GM23338 (cell line): ENCODE measurements around the gene MXRA5. TPM values are rescaled to one million over a fixed set of nuclear protein-coding genes. Genes with fewer than 3 reads are reported as not detected.

Experiments
- ATAC-seq: fragments of 200-7000 bp; cut with Tn5 transposase; 3 replicates; pipeline ENCODE4 v1.9.1; 2020
- DNase-seq: peaks from one replicate; pipeline ENCODE4 v3.0.0-alpha.2; 2015; ENCODE audit warnings: low spot score
- H2AFZ ChIP-seq: fragments of 200-600 bp; sonication (generic); 2 replicates; pipeline ENCODE4 v1.8.0; 2016; ENCODE audit warnings: antibody characterized with exemption, mild to moderate bottlenecking, moderate library complexity
- H3F3A ChIP-seq: fragments of 200-600 bp; sonication (generic); replicated peaks from 2 replicates; pipeline ENCODE4 v1.8.0; 2017; ENCODE audit warnings: antibody characterized with exemption, mixed run types, low read depth
- H3K27ac ChIP-seq: fragments of 200-600 bp; sonication (generic); 2 replicates; pipeline ENCODE4 v1.6.1; 2016; ENCODE audit warnings: low read depth
- H3K27me3 ChIP-seq: fragments of 200-600 bp; sonication (generic); 2 replicates; pipeline ENCODE4 v1.8.0; 2016; ENCODE audit warnings: mild to moderate bottlenecking, mixed run types, moderate library complexity; ENCODE audit not compliant: insufficient read depth
- H3K36me3 ChIP-seq: fragments of 200-600 bp; sonication (generic); 2 replicates; pipeline ENCODE4 v1.8.0; 2016; ENCODE audit warnings: mild to moderate bottlenecking; ENCODE audit not compliant: insufficient read depth
- H3K4me1 ChIP-seq: fragments of 200-600 bp; sonication (generic); 2 replicates; pipeline ENCODE4 v1.8.0; 2016; ENCODE audit warnings: mild to moderate bottlenecking, moderate library complexity; ENCODE audit not compliant: insufficient read depth
- H3K4me2 ChIP-seq: fragments of 200-600 bp; sonication (generic); 2 replicates; pipeline ENCODE4 v1.7.1; 2017; ENCODE audit warnings: mixed run types
- H3K4me3 ChIP-seq: fragments of 200-600 bp; sonication (generic); 2 replicates; pipeline ENCODE4 v1.6.1; 2016; ENCODE audit warnings: mixed run types
- H3K79me2 ChIP-seq: fragments of 200-600 bp; sonication (generic); replicated peaks from 2 replicates; pipeline ENCODE4 v1.8.0; 2017; ENCODE audit warnings: mild to moderate bottlenecking; ENCODE audit not compliant: insufficient read depth
- H3K9me2 ChIP-seq: fragments of 200-600 bp; sonication (generic); 2 replicates; pipeline ENCODE4 v1.8.0; 2017; ENCODE audit not compliant: insufficient read depth
- H4K20me1 ChIP-seq: fragments of 200-600 bp; sonication (generic); replicated peaks from 2 replicates; pipeline ENCODE4 v1.8.0; 2017; ENCODE audit warnings: mild to moderate bottlenecking; ENCODE audit not compliant: insufficient read depth
- H3K27ac Mint-ChIP-seq: 2 replicates; pipeline ENCODE4 v1.8.0; 2020; ENCODE audit warnings: inconsistent platforms, mild to moderate bottlenecking, moderate library complexity, mixed read lengths
- H3K27me3 Mint-ChIP-seq: 3 replicates; pipeline ENCODE4 v1.8.0; 2022; ENCODE audit warnings: low read depth, mild to moderate bottlenecking, moderate library complexity, mixed read lengths, inconsistent platforms; ENCODE audit not compliant: insufficient read depth, poor library complexity
- H3K36me3 Mint-ChIP-seq: 3 replicates; pipeline ENCODE4 v1.8.0; 2021; ENCODE audit warnings: low read depth, mild to moderate bottlenecking, inconsistent platforms, moderate library complexity, mixed read lengths
- H3K4me1 Mint-ChIP-seq: 3 replicates; pipeline ENCODE4 v1.8.0; 2020; ENCODE audit warnings: mild to moderate bottlenecking, inconsistent platforms, mixed read lengths
- H3K4me3 Mint-ChIP-seq: 3 replicates; pipeline ENCODE4 v1.8.0; 2021; ENCODE audit warnings: moderate library complexity, mild to moderate bottlenecking, inconsistent platforms, mixed read lengths
- H3K9me3 Mint-ChIP-seq: 3 replicates; pipeline ENCODE4 v1.8.0; 2020; ENCODE audit warnings: moderate library complexity, mild to moderate bottlenecking, inconsistent platforms, mixed read lengths
- EZH2phosphoT487 ChIP-seq: fragments of 200-600 bp; sonication (generic); IDR thresholded peaks from one replicate; pipeline ENCODE4 v1.8.1; 2018; ENCODE audit warnings: antibody characterized with exemption; ENCODE audit not compliant: unreplicated experiment
- POLR2AphosphoS5 ChIP-seq: IDR thresholded peaks from 2 replicates; pipeline ENCODE4 v1.6.1; 2016; ENCODE audit warnings: antibody characterized with exemption, low read depth
- polyA plus RNA-seq: library from polyadenylated mRNA; unstranded; fragments of >200 nt; fragmentation: Nextera tagmentation; extraction: Ambion mirVana; gene quantifications from 2 replicates; pipeline ENCODE4 v1.2.1, GENCODE V29; 2016
- total RNA-seq: library from RNA; depleted of rRNA; stranded (reverse); fragments of >200 nt; shearing (Covaris generic); gene quantifications from 2 replicates; pipeline ENCODE4 v1.2.3, GENCODE V29; 2014

The MXRA5 gene
- total and polyA plus RNA-seq, 2 experiments from 2014 or later: 0.45 to 2.6 TPM

DNA sequence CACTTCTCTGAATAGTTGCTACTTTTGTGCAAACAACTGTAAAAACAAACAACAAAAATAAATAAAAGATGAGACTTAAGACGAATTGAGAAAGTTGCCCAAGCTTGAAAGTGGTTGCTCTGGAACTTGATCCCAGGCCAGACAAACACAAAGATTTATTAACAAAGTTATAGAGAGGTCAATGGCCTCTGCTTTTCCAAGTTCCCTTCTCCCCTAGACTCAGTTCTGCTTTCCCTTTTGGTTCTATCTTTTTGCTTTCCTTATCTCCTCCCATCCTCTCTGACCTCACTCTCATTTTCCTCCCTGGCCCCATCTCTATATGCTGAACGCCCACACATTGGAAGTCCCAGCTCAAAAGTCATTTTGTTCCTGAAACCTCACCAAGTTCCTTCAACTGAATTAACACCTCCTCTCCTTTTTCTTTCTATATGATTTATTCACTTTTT, 82.7 kb downstream of the MXRA5 start:
- no peaks in the 10 kb centered on the region for H3K4me1 ChIP-seq
- no peaks in the 10 kb centered on the region for H3K27me3 ChIP-seq
- H3F3A ChIP-seq: no peaks in the 10 kb centered on the region
- no peaks in the 10 kb centered on the region for H3K36me3 ChIP-seq
- Mint-ChIP-seq H3K4me3 (no peak overlapping the region), H3K36me3 (no peaks in the 10 kb centered on the region; the same call in 1 of the 3 replicates), H3K4me1 (no peaks in the 10 kb centered on the region), H3K27me3 (no peaks in the 10 kb centered on the region), H3K27ac (no peak overlapping the region), H3K9me3 (peaks cover 2% of the 10 kb centered on the region; the same call in 2 of the 3 replicates)
- H3K9me2 ChIP-seq: no peaks in the 10 kb centered on the region
- H3K4me2 ChIP-seq: no peak overlapping the region
- no peaks in the 10 kb centered on the region for H3K79me2 ChIP-seq
- no peak for DNase-seq
- no peak overlapping the region for H3K4me3 ChIP-seq
- TF ChIP-seq EZH2phosphoT487: no peak
- no peak overlapping the region for H2AFZ ChIP-seq
- no peak for ATAC-seq
- H4K20me1 ChIP-seq: no peaks in the 10 kb centered on the region
- no peak overlapping the region for H3K27ac ChIP-seq

DNA sequence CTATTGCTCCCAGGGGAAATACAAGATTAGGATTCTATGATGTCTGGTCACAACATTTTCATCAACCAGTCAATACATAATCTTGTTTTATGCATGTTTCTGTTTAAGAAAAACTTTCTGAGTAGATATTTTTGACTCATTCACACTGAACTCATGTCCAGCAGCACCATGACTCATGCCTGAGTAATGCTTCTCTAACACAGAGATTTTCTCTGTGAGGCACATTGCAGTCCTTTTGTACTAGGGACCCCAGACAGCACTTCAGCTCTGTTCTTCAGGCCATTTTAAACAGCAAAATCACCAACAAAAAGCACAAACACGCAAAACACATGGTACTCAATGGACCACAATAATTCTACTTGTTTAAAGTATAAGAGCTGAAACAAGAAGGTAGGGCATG, 83.6 kb downstream of the MXRA5 start:
- Histone ChIP-seq H3K27me3 (no peaks in the 10 kb centered on the region), H3K79me2 (no peaks in the 10 kb centered on the region), H3K27ac (no peak overlapping the region), H3K36me3 (no peaks in the 10 kb centered on the region), H2AFZ (no peak overlapping the region), H3F3A (no peaks in the 10 kb centered on the region), H3K4me2 (no peak overlapping the region), H3K9me2 (no peaks in the 10 kb centered on the region), H3K4me1 (no peaks in the 10 kb centered on the region), H4K20me1 (no peaks in the 10 kb centered on the region), H3K4me3 (no peak overlapping the region)
- H3K4me1 Mint-ChIP-seq: no peaks in the 10 kb centered on the region
- H3K36me3 Mint-ChIP-seq: no peaks in the 10 kb centered on the region; the same call in 1 of the 3 replicates
- TF ChIP-seq POLR2AphosphoS5: no peak
- ATAC-seq: no peak
- peaks cover 2% of the 10 kb centered on the region; the same call in 2 of the 3 replicates for H3K9me3 Mint-ChIP-seq
- no peak overlapping the region for H3K4me3 Mint-ChIP-seq
- DNase-seq: no peak
- no peak overlapping the region for H3K27ac Mint-ChIP-seq
- H3K27me3 Mint-ChIP-seq: no peaks in the 10 kb centered on the region
